HCT116 (cell line): ENCODE measurements around the gene TMEM165.

Source experiments
- ATF3 ChIP-seq: IDR thresholded peaks from 2 replicates; pipeline ENCODE4 v1.6.1; 2012
- CEBPB ChIP-seq: IDR thresholded peaks from 2 replicates; pipeline ENCODE4 v1.6.1; 2012; ENCODE audit warnings: low read depth
- CTCF ChIP-seq, 3 experiments: fragments of 200-600 bp in 1 of 3; sonication (generic) in 1 of 3; IDR thresholded peaks in 2 of 3; conservative IDR thresholded peaks in 1 of 3; 2 replicates each; pipeline ENCODE4 v1.5.1; 2012 to 2017; ENCODE audit warnings: low read depth in 2 of 3, low read length in 2 of 3, antibody characterized with exemption in 1 of 3, borderline replicate concordance in 1 of 3, control low read depth in 1 of 3, mild to moderate bottlenecking in 1 of 3, mixed read lengths in 1 of 3, mixed run types in 1 of 3, moderate library complexity in 1 of 3; ENCODE audit not compliant: insufficient read depth in 1 of 3
- EZH2 ChIP-seq: fragments of 200-600 bp; sonication (generic); IDR thresholded peaks from 2 replicates; pipeline ENCODE4 v1.6.1; 2017; ENCODE audit warnings: antibody characterized with exemption, mixed run types
- JUND ChIP-seq: IDR thresholded peaks from 2 replicates; pipeline ENCODE4 v1.6.1; 2012
- MAX ChIP-seq: IDR thresholded peaks from 2 replicates; pipeline ENCODE4 v1.6.1; 2012
- POLR2A ChIP-seq: IDR thresholded peaks from 2 replicates; pipeline ENCODE4 v1.7.0; 2011; ENCODE audit warnings: borderline replicate concordance; ENCODE audit not compliant: insufficient read depth, insufficient read length; ENCODE audit errors: extremely low read depth
- POLR2AphosphoS5 ChIP-seq: IDR thresholded peaks from 2 replicates; pipeline ENCODE4 v1.6.1; 2011; ENCODE audit warnings: mild to moderate bottlenecking, low read depth, low read length, moderate library complexity
- RAD21 ChIP-seq: IDR thresholded peaks from 2 replicates; pipeline ENCODE4 v1.6.1; 2012; ENCODE audit warnings: low read depth, mild to moderate bottlenecking
- SIN3A ChIP-seq: IDR thresholded peaks from 2 replicates; pipeline ENCODE4 v1.6.1; 2012; ENCODE audit warnings: low read depth
- SP1 ChIP-seq: IDR thresholded peaks from 2 replicates; pipeline ENCODE4 v1.6.1; 2012; ENCODE audit warnings: low read depth
- TCF7L2 ChIP-seq: IDR thresholded peaks from 2 replicates; pipeline ENCODE4 v1.7.0; 2011; ENCODE audit warnings: borderline replicate concordance, inconsistent platforms; ENCODE audit not compliant: insufficient read depth, insufficient read length; ENCODE audit errors: extremely low read depth
- ZFX ChIP-seq: fragments of 450-650 bp; IDR thresholded peaks from 2 replicates; pipeline ENCODE4 v1.6.1; 2017

GRCh38 chr4:55385201-55385649, 10.5 kb upstream of the TMEM165 start:
- TF ChIP-seq CTCF (IDR thresholded peaks at IDR 0.05 in 2 of 3, conservative IDR thresholded peaks at IDR 0.05 in 1 of 3; ENCODE audit: borderline replicate concordance in 1 of 3, insufficient read depth in 1 of 3, low read depth in 2 of 3, low read length in 2 of 3): no peak
- no peak for TF ChIP-seq EZH2
- TF ChIP-seq SIN3A: no peak
- TF ChIP-seq CEBPB: no peak
- no peak for TF ChIP-seq RAD21
- no peak for TF ChIP-seq POLR2AphosphoS5
- no peak for TF ChIP-seq ZFX
- no peak for TF ChIP-seq POLR2A
- TF ChIP-seq TCF7L2: no peak
- no peak for TF ChIP-seq JUND
- no peak for TF ChIP-seq MAX
- TF ChIP-seq ATF3: no peak
- no peak for TF ChIP-seq SP1
